Hippocampal formation (tissue), 2 donors: ENCODE measurements around the gene TEC.
"Not testable (repeated sequence)": the region's sequence is repeated elsewhere in the genome, so short reads cannot be mapped to it uniquely, and the experiment has no call there.

Source experiments
- DNase-seq, 2 donors: peaks; one replicate each; lab custom pipeline; 2025; lab: John Stamatoyannopoulos, UW

Gene TEC

DNA sequence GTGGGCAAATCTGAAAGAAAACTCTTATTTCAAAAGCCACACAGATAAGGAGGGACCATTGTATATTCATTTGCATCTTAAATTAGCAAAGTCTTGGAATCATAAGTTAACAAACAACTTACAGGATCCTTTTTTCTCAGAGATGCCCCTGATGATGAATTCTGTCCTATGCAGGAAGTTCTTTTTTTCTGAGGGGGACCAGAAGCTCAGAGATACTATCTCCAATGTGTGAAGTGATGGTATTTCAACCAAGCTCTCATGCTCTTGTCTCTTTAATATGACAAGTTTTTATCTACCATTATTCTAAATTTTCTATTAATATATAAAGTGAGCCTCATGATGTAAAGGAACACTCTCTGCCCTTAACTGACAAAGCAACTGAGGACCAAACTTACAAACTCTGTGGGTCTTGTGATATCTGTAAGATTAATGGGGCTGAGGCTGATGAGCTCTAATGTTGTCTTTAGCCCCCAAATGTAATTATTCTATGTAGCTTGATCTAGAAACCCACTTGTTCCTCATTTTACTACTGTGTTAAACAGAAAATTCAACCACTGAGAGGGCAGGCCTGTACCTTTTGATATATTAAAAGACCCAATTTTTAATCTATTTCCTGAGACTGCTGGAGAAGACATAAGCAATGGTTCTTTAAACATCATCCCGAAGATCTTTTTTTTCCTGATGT is 27.0 kb downstream of the TEC start:
- DNase-seq = no peak

DNA sequence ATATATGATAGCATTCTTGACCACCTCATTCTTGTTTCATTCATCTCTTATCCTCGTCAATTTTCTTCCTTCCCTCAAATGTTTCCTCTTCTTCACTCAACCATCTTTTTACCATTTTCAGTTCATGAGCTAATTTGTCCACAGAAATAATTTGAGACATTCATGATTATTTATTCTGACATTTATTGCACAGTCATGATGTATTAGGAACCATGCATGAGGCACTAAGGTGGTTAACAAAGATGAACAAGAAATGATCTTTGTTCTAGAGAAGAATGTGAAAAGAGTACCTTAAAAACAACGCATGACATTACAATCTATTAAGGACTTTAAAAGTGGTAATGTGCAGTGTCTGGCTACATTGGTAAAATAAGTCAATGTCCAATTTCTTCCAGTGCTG is 27.9 kb downstream of the TEC start:
- DNase-seq = no peak

DNA sequence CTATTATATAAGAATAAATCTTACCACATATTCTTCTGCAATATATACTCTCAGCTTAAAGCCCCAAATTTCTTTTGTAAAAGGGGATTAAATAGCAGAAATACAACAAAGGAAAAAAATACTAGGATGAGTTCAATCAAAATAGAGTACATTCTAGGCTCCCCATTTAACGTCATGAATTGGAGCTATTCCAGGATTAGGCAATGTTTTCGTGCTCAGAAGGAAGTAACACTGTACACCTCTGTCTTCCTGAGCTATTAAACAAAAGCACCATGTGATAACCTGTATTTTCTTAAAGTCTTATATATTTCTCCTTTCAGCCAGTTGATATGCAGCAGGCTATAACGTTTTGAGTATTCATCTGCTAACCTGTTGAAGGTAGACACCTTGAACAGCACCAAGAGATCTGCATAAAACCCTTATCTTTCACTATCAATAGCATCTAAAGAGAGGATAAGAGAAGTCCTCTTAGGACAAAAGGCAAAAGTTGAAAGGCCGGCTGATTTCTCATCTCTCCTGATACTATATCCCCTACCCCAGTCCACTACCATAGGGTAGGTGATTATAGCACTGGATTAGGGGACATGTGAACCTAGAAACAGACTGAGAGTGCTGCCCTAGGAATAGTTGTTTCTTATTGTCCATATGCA is 31.5 kb downstream of the TEC start:
- DNase-seq = no peak

DNA sequence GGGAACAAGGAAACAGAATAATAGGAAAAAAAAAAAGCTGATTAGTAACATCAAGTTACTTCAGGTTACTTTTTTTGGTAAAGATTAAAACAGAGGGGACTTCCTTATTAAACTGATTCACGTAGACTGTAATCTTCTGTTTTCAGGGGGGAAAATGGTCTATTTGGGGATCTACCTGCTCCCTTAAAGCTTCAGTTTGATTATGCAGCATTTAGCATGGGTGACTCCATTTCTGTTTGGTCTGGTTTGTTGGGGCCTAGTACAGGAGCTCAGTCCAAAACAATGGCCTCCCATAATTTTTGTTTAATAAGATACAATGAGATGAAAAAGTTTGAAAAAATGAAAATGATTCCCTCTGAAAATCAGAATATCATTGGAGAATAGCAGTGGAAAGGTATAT is 34.6 kb downstream of the TEC start:
- DNase-seq = no peak

DNA sequence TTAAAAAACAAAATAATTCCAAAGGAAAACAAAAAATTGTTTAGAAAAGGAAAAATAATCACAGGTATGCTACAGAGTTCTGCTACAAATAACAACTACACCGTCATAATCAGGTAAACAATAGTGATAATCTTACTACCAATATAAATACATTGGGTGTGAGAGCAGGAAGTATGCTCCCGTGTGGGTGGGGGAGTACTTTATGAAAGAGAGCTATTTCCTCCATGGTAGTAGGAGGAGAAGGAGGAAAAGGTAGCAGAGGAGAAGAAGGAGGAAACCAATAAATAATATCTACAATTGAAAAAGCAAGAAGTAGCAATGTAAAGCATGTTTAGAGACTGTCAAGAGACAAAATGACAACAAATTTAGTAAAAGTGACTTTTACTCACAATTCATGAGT is 35.1 kb downstream of the TEC start:
- no peak for DNase-seq

DNA sequence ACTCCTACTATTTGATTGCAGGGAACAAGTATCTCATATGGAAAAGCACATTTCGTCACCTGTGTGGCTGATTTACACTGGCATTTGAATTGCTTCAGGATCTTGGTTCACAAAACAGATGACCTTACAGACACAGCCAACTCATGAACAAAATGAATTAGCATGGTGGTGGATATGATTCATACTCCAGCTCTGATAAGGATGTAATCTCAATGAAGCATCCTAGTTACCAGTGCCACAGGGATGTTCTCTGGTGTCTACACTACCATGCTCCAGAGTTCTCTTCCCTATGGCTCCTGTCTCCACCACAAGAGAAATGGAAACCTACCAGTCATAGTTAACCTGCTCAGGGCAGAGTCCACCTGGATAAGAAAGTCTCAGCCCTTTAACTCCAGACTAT is 40.7 kb downstream of the TEC start:
- no peak for DNase-seq

DNA sequence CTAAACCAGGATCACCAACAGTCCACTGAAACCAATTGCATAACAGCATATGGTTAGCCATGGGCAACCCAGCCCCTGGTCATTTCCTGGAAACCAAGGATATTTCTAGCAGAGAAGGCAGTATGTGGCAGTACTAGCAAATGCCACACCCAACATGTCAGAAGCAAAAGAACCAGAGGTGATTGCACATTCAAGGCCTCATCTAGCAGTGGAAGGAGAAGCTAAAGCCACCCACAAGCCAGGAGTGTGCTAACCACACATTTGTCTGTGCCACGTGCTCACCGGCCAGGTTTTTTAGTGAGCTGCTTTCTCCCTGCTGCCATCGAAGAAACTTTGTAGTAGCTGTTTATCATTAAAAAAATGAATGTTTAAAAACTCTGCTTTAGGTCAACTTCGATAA is 42.0 kb downstream of the TEC start:
- no peak for DNase-seq

DNA sequence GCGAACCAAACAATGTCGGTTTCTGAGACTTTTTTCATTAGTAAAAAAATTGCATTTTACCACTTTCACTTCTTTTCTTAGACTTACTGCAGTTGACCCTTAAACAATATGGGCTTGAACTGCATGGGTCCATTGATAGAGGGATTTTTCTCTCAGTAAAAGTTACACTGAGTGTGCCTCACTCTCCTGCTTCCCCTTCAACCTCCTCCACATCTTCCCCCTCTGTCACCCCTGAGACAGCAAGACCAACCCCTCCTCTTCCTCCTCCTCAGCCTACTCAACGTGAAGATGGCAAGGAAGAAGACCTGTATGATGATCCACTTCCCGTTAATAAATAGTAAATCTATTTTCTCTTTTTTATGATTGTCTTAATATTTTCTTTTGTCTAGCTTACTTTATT is 43.4 kb downstream of the TEC start:
- DNase-seq = no peak

DNA sequence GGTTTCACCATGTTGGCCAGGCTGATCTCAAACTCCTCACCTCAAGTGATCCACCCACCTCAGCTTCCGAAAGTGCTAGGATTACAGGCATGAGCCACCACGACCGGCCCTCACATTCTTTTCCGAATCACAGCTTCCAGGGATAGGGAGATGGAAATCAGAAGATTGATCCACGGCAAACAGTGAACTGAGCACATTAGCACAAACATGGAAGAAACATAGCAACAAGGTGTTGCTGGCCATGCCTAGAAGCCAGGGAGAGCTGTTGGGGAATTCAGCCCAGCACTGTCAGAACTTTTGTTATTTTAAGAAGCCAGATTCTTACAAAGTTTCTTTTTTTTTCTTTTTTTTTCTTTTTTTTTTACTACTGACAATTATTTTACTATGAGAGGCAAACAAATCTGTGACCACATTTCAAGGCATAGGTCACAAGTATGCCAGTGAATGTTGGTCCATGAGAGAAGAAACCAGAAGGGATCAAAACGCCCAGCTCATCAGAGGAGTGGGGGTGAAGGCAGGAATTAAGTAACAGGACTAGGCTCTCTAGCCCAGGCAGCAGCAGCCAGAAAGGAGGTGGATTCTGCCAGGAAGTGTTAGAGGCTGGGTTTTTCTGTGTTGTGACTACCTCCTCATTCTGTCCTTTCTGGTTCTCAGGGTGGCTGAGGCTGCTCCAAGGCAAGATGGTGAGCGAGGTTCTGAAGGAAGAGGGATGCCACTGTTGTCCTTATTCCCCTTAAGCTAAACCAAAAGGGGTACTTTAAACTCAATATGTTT is 44.1 kb downstream of the TEC start:
- DNase-seq = no peak

DNA sequence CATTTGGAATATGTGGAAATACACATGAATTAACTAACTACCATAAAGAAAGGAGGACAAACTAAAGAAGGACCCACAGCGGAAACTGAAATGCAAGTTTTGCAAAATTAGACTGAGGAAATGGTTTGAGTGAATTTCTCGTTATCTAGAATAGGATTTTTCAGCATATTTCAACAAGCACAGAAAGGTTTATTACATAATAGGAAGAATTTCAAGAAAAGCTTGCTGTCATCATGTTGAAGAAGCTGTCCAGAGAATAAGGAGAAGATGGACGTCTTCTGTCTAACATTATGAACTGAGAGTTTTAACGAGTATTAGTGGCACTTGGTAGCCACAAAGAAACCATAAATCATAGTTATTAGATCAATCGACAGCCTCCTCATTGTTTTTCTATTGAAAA is 45.0 kb downstream of the TEC start:
- no peak for DNase-seq

DNA sequence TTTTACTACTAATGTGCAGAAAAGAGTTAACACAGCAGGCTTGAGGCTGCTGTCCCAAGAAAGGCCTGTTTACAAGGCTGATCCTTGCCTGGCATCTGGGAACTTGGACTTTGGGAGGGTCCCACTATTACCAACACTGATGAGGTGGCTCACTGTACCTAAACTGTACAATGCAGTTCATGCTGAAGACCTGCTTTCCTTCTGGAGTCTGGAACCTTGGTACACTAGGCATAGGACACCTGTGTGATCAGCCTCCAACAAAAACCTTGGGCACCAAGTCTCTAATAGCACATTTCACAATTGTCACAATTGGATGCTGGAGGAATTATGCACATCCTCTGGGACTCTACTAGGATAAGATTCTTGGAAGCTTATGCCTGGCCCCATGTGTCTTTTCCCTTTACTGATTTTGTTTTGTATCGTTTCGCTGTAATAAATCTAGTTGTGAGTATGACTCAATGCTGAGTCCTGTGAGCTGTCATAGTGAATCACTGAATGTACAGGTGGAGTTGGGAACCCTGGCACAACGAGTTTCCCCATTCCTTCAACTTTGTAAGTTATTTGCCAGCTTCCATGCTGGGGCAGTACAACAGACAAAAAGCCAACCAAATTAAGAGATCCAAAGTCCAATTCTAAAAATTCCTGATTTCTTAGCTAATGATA is 45.9 kb downstream of the TEC start:
- DNase-seq = no peak

DNA sequence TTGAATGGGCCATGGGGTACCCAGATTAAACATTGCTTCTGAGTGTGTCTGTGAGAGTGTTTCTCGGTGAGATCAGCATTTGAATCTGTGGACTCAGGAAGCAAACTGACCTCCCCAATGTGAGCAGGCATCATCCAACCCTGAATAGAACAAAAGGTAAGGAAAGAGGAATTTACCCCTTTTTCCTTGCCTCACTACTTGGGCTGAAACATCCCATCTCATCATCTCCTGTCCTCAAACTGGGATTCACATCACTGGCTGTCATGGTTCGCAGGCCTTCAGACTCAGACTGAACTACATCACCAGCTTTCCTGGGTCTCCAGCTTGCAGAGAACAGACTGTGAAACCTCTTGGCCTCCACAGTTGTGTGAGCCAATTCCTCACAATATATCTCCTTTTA is 47.1 kb downstream of the TEC start:
- no peak for DNase-seq

DNA sequence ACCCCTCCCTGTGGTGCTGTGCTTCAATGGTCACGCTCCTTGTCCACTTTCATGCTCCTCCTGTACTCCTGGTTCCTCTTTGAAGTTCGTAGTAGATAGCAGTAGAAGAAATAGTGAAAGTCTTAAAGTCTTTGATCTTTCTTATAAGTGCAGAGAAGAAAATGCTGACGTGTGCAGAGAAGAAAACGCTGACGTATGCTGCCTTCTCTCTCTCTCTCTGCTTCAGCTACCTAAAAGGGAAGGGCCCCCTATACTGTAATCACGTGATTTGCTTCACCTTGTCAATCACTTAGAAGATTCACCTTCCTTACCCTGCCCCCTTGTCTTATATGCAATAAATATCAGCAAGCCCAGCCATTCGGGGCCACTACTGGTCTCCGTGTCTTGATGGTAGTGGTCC is 50.2 kb downstream of the TEC start:
- DNase-seq = not testable (repeated sequence)

DNA sequence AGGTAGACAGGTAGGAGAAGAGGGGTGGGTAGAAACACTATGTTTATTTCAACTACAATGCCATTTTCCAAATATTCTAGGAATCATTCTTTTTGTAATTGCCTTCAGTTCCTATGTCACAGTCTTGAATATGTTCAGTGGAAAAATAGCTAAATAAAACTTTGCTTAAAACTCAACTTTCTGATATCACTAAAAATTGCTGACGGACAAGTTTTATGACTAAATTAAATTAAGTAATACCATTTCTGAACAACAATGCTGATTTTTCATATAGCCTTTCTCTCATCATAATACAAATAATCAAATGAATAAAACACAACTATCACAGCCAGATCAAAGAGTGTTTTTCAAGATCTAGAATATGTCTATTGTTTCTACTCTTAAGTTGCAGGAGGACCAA is 53.1 kb downstream of the TEC start:
- no peak for DNase-seq

DNA sequence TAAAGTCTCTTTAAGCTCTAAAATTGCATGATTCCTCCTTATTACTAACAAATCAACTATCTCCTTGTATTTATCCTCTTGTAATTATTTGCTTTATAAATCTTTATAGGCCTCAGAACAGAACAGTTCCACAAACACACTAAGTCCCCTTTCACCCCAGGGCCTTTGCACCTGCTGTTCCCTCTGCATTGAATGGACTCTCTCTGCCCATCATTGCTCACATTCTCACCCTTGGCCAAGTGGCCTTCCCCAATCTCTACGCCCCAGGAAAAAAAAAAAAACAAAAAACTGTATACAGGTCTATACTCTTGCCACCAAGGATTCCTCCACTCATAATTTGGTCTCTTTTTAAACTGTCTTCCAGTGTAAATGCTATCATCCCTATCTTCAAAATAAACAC is 53.7 kb downstream of the TEC start:
- DNase-seq = no peak

DNA sequence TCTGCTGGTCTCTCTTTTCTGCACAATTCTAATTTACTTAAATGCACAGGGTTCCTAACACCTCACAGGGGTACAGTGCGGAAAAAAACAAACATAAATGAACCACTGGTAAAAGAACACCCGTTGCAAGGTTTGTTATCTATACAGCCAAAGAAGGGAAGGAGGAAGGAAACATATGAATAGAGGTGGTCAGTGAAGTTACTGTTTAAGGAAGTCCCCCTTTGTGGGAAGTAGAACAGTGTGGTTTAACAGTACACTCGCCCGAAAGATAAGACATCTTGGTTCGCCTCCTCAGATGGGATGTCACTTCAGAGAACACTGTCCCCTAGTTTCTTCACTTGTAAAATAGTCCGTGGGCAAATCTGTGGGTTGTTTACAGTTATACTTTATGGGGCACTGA is 57.5 kb downstream of the TEC start:
- no peak for DNase-seq

DNA sequence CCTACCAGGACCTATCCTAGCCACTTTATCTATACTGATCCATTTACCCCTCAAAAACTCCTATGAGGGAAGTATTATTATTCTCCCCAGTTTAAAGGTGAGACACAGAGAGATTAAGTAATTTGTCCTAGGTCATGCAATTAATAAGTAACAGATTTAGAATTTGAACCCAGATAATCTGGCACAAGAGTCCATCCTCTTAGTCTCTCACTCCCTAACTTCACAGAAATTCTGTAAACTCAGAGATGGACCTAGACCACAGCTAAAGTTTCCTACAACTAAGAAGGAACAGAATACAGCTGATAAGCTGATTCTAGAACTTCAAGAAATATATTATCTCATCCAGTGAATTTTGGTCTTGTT is 58.7 kb downstream of the TEC start:
- DNase-seq = no peak

DNA sequence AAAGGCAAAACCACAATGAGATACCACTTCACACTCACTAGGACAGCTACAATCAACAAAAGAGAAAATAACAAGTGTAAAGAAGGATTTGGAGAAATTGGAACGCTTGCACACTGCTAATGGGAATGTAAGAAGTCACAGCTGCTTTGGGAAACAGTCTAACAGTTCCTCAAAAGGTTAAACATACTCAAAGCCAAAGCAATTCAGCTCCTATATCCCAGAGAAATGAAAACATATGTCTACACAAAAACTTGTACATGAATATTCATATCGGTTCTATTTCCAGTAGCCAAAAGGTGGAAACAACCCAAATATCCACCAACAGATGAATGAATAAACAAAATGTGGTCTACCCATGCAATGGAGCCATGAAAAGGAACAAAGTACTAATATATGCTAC is 64.0 kb downstream of the TEC start:
- DNase-seq = no peak

DNA sequence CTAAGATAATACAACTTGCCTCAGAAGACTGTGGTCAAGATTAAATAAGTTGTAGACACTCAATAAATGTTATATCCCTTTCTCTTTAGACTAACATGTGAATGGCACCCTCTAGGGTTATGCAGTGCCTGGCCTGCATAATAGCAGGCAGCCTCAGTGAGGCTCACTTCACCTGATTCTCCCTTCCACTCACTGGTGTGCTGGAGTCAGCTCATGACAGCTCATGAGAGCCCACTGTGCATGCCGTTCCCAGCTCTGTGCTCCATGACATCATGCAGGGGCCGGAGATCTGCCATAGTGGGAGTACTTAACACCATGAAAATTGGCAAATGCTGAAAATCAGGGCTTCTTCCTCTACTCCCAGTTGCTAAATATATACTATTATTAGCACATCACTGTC is 64.5 kb downstream of the TEC start:
- no peak for DNase-seq

DNA sequence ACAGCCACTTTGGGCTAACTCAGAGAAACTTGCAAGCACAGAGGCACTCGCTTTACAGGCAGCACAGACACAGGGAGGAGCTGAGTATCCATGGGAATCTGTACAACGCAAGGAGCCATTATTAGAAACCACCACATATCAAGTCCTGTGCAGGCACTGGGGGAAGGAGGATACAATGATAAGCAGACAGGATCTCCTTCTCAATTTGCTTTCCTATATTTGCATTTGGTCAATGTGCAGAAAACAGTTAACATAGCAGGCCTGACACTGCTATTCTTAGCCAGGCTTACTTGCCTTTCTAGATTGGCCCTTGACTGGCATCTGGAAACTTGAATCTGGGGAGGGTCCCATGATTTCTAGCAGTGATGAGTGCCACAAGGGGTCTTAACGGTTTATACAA is 65.8 kb downstream of the TEC start:
- no peak for DNase-seq

DNA sequence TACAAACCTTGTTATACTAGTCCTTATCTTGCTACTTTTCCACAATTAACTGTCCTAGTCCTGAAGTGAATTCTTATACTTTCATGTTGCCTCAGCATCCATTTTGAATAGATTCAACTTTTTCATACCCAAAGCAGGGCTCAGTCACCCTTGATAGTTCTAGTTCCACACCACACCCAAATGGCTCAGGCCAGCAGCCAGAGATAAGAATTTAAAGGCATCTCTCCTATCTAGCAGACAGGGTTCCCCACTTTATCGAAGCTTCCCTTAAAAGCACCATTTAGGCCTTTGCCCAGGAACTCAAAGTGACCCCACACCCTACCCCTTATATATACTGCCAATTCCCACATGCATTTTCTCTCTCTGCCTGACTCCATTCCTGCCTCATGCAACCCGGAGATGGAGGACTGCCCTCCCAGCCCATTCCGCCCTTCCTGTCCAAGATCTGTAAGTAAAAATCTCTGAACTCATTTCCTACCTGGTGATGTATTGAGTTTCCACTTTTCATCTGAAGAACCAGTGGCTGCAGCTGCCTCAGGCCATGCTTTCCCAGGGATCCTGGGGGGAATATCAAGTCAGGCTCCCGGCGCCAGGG is 71.9 kb downstream of the TEC start:
- no peak for DNase-seq

DNA sequence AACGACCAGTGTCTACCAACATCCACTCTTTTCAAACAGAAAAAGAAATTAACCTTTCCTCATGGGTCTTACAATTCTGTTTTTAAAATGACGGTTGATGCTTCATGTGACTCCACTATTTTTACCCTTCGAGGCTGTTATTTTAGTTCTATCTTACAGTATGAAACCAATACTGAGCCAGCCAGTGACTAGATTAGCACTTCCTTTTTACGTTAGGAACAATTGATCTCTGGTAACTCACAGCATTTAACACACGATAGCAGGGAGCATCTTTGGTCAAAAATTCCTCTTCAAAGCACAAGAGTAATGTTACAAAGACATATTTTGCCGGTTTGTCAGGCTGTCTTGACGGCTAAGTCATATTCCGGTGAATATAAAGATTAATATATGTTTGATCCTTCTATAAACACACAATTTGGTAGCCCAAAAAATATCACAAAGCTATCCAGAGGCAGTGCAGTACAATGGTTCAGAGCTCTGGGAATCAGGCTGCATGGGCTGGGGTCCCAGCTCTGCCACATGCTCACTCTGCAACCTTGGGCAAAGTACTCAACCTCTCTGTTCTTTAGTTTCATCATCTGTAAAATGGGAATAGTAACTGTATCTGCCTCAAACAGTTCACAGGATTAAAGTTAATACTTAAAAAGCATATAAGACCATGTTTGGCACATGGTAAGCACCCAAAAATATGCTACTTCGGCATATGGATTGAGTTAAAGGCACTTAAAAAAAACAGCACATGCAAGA is 72.7 kb downstream of the TEC start:
- DNase-seq = no peak
